K562 (cell line): ENCODE data around the gene RFX7. TPM values are rescaled to one million over a fixed set of nuclear protein-coding genes. Genes with fewer than 3 reads are reported as not detected.

ENCODE experiments used
- ATAC-seq: fragments of 200-7000 bp; cut with Tn5 transposase; 3 replicates; pipeline ENCODE4 v1.9.1; 2020; ENCODE audit warnings: moderate library complexity
- BruUV-seq: library from RNA; stranded (reverse); fragments of 400-500 nt; replicated peaks from 2 replicates; lab custom pipeline; 2021; lab: Mats Ljungman, UMichigan
- CTCF ChIA-PET: fragments of 300-600 bp; formaldehyde crosslinking; extraction: SDS; loops from one replicate; lab custom pipeline; 2021; ENCODE audit warnings: low intra/inter-chr PET ratio; lab: Yijun Ruan, JAX
- POLR2A ChIA-PET: fragments of 300-600, 350-650 bp; sonication (Branson Sonifier 250); formaldehyde crosslinking; extraction: SDS; loops from one replicate; lab custom pipeline; 2021; ENCODE audit warnings: antibody characterized with exemption, inconsistent platforms; lab: Yijun Ruan, JAX
- DNase-seq, 4 experiments: peaks; one replicate each; pipeline versions ENCODE4 v3.0.0 to v3.0.0-alpha.2; 2011 to 2018; ENCODE audit warnings: low spot score in 3 of 4, mixed read lengths in 3 of 4; ENCODE audit errors: extremely low read depth in 1 of 4
- FAIRE-seq: peaks from 2 replicates; lab custom pipeline; 2011; peaks lifted over from hg19 to GRCh38; lab: Jason Lieb, UNC
- H2AFZ ChIP-seq: 2 replicates; pipeline ENCODE4 v1.6.0; 2011; ENCODE audit warnings: low read depth, low read length, control low read depth, inconsistent platforms
- H3K27ac ChIP-seq: fragments of 200-600 bp; 3 replicates; pipeline ENCODE4 v1.8.0; 2011; ENCODE audit warnings: low read depth, mild to moderate bottlenecking, control low read depth, inconsistent platforms, low read length, moderate library complexity, mixed read lengths; ENCODE audit errors: extremely low read depth
- H3K27me3 ChIP-seq, 2 experiments: fragments of 300-600 bp in 1 of 2; 2 replicates in 1 of 2; 3 replicates in 1 of 2; pipeline versions ENCODE4 v1.6.0 to v1.8.0; 2011; ENCODE audit warnings: inconsistent platforms in 2 of 2, low read length in 2 of 2, mild to moderate bottlenecking in 1 of 2, mixed read lengths in 1 of 2, moderate library complexity in 1 of 2; ENCODE audit not compliant: control insufficient read depth in 2 of 2, insufficient read depth in 2 of 2
- H3K36me3 ChIP-seq: fragments of 300-600 bp; 3 replicates; pipeline ENCODE4 v1.8.0; 2011; ENCODE audit warnings: mild to moderate bottlenecking, low read length, inconsistent platforms; ENCODE audit not compliant: control insufficient read depth, insufficient read depth
- H3K4me1 ChIP-seq, 2 experiments: fragments of 200-600 bp in 1 of 2; replicated peaks in 1 of 2; 2 replicates in 1 of 2; 3 replicates in 1 of 2; pipeline versions ENCODE4 v1.5.1 to v1.8.0; 2011; ENCODE audit warnings: inconsistent platforms in 2 of 2, low read length in 2 of 2, mild to moderate bottlenecking in 1 of 2, mixed read lengths in 1 of 2, moderate library complexity in 1 of 2; ENCODE audit not compliant: control insufficient read depth in 2 of 2, insufficient read depth in 2 of 2
- H3K4me2 ChIP-seq: 2 replicates; pipeline ENCODE4 v1.6.1; 2011; ENCODE audit warnings: low read length, control low read depth, inconsistent platforms, mixed read lengths; ENCODE audit not compliant: insufficient read depth
- H3K4me3 ChIP-seq: fragments of 200-600 bp; sonication (generic), shearing (Covaris generic); 2 replicates; pipeline ENCODE4 v1.5.1; 2016; ENCODE audit warnings: control low read depth, inconsistent platforms
- H3K79me2 ChIP-seq: fragments of 200-600 bp; 3 replicates; pipeline ENCODE4 v1.8.0; 2011; ENCODE audit warnings: low read length, inconsistent platforms; ENCODE audit not compliant: control insufficient read depth, insufficient read depth
- H3K9ac ChIP-seq, 2 experiments: 2 replicates each; pipeline versions ENCODE4 v1.6.0 to v1.6.1; 2011; ENCODE audit warnings: low read depth in 2 of 2, low read length in 2 of 2, control low read depth in 1 of 2, inconsistent platforms in 1 of 2, mild to moderate bottlenecking in 1 of 2, mixed read lengths in 1 of 2; ENCODE audit not compliant: insufficient read depth in 1 of 2
- H3K9me1 ChIP-seq: one replicate; pipeline ENCODE4 v1.6.0; 2011; ENCODE audit warnings: inconsistent platforms, mild to moderate bottlenecking, low read length, moderate library complexity; ENCODE audit not compliant: control insufficient read depth, insufficient read depth
- H3K9me3 ChIP-seq: replicated peaks from 2 replicates; pipeline ENCODE4 v1.5.1; 2011; ENCODE audit warnings: low read depth, low read length, inconsistent platforms; ENCODE audit not compliant: control insufficient read depth, insufficient read depth
- H4K20me1 ChIP-seq: replicated peaks from 2 replicates; pipeline ENCODE4 v1.6.1; 2011; ENCODE audit warnings: low read length, inconsistent platforms, mixed read lengths; ENCODE audit not compliant: control insufficient read depth, insufficient read depth
- ADNP ChIP-seq: fragments of 200-800 bp; sonication (Bioruptor generic); IDR thresholded peaks from 2 replicates; pipeline ENCODE4 v1.6.1; 2016; ENCODE audit warnings: missing genetic modification characterization, missing compliant biosample characterization
- SRF ChIP-seq, 2 experiments: fragments of 250-450, 450-650 bp in 1 of 2; sonication (Bioruptor Pico) in 1 of 2; sonication (generic) in 1 of 2; formaldehyde crosslinking; IDR thresholded peaks; 2 replicates each; pipeline versions ENCODE4 v1.5.0 to v1.5.1; 2020 to 2022; ENCODE audit warnings: mild to moderate bottlenecking in 1 of 2, missing genetic modification reagents in 1 of 2
- TRIM24 ChIP-seq, 2 experiments: fragments of 450-650 bp; IDR thresholded peaks; 2 replicates each; pipeline ENCODE4 v1.6.1; 2016
- XRCC5 ChIP-seq: fragments of 200-400 bp; formaldehyde crosslinking; IDR thresholded peaks from 2 replicates; pipeline ENCODE4 v1.6.1; 2017; ENCODE audit warnings: low read depth, mild to moderate bottlenecking, low read length
- ZNF395 ChIP-seq: fragments of 200-800 bp; sonication (Bioruptor generic); IDR thresholded peaks from 2 replicates; pipeline ENCODE4 v1.6.1; 2017; ENCODE audit warnings: missing genetic modification characterization, missing compliant biosample characterization
- ZNF766 ChIP-seq: fragments of 200-800 bp; sonication (Bioruptor generic); conservative IDR thresholded peaks from 2 replicates; pipeline ENCODE4 v1.6.1; 2016; ENCODE audit warnings: missing genetic modification characterization, missing compliant biosample characterization
- WGBS: fragments of 100-300 bp; shearing (Covaris generic); methylation state at CpG from one replicate; pipeline ENCODE4 v1.1.6; 2016; ENCODE audit warnings: low coverage, mixed read lengths; ENCODE audit not compliant: insufficient coverage; ENCODE audit errors: missing lambda C conversion rate; 5-methylcytosine and 5-hydroxymethylcytosine counted together
- in situ Hi-C: fragments of 300-500 bp; cut with MboI; formaldehyde crosslinking; loops from 4 replicates; pipeline ENCODE4 v1.15.0; 2018; ENCODE audit warnings: inconsistent platforms, mixed read lengths
- intact Hi-C: fragments of 100-400 bp; cut with micrococcal nuclease; formaldehyde crosslinking; loops from 2 replicates; pipeline ENCODE4 v1.14.2; 2022
- polyA plus RNA-seq, 8 experiments: library from polyadenylated mRNA; depleted of rRNA in 4 of 8; stranded (reverse) in 5 of 8; unstranded in 3 of 8; fragments of >200 nt; fragmentation: Nextera tagmentation in 2 of 8; fragmentation: Illumina TruSeq in 1 of 8; extraction: Ambion mirVana in 2 of 8; extraction: Trizol in 1 of 8; gene quantifications; 2 replicates each; pipeline versions ENCODE4 v1.2.1 to v1.2.3, GENCODE V29; 2011 to 2014; ENCODE audit warnings: inconsistent platforms in 1 of 8, missing spikeins in 1 of 8
- total RNA-seq, 7 experiments: library from RNA; depleted of rRNA in 6 of 7; stranded (reverse); fragments of >200 nt in 6 of 7; fragmentation: Illumina TruSeq in 2 of 7; extraction: Trizol in 2 of 7; gene quantifications; 2 replicates each; pipeline versions ENCODE4 v1.2.1 to v1.2.3, GENCODE V29; 2011 to 2021; ENCODE audit warnings: low replicate concordance in 1 of 7

RFX7 gene
- total and polyA plus RNA-seq, 9 of the 15 experiments (the other 6 are each of a cell fraction or from before 2014, with no cell fraction given): 2.4 to 17.9 (median 6.3) TPM

DNA sequence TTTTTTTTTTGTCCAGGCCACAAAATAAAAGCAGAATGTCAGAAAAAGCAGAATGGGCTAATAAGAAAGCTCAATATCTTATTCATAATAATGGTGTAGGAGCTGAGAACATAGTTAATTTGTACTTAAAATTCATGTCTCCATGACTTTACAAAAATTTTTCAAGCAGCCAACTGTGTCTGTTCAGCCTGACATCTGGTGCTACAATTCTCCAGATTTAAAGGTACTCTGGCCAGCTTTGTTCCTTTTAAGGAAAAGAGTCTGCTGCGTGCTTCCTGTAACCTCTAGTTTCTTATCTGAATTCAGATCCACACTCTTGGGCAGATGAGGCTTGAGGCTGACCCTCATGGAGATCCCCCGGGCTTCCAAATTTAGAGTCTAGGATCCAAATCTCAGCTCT lies 8.7 kb upstream of the RFX7 start:
- no peak for ATAC-seq
- no peak for DNase-seq
- in situ Hi-C loops: no loop called here
- peak in 1 of 2 experiments; percentile 40; a peak in 1 of 4 replicates for TF ChIP-seq SRF (CRISPR knock-in tag; IDR thresholded peaks at IDR 0.05)
- no peak for TF ChIP-seq TRIM24 (IDR thresholded peaks at IDR 0.05)
- 0 out of 2 replicates have a peak, but pooled peaks have one; percentile 12 for TF ChIP-seq ZNF766 (CRISPR knock-in tag)
- TF ChIP-seq XRCC5: no peak
- TF ChIP-seq ADNP (tag): peak; percentile 20; the same call in 1 of the 2 replicates
- TF ChIP-seq ZNF395: 0 out of 2 replicates have a peak, but pooled peaks have one; percentile 24
- Histone ChIP-seq H3K79me2 (no peaks in the 10 kb centered on the region), H3K9ac (no peak overlapping the region), H3K9me1 (no peaks in the 10 kb centered on the region), H3K4me2 (no peak overlapping the region), H3K4me3 (no peak overlapping the region), H3K27me3 (no peaks in the 10 kb centered on the region), H2AFZ (no peak overlapping the region), H3K9me3 (no peaks in the 10 kb centered on the region), H3K36me3 (no peaks in the 10 kb centered on the region), H3K27ac (peak overlapping the region; percentile 57; the same call in 1 of the 3 replicates), H3K4me1 (peaks cover 4 to 31% of the 10 kb centered on the region in 2 experiments), H4K20me1 (no peaks in the 10 kb centered on the region; the same call in 1 of the 2 replicates)
- no TSS peak for BruUV-seq
- no peak for FAIRE-seq
- 19% methylated on average over 2 of the region's 2 CpGs for WGBS
- intact Hi-C loops: no loop called here
- ChIA-PET POLR2A (interaction anchor here (1.1 to 1.5 kb wide), 3 partner anchors 15 to 213 kb away, joined by 3 to 5 read pairs (median 3); partner anchors contain the start of gene MNS1), CTCF (no interaction called here)
